Measurements from ENCODE around the gene PTGR3. TPM values are rescaled to one million over a fixed set of nuclear protein-coding genes. Genes with fewer than 3 reads are reported as not detected.
A peak's percentile ranks its signal among the peaks of the same experiment; 100 is the strongest.

PTGR3 gene
- 10 to 100 TPM in 3 of 4 donors, 1 to 10 TPM in 1; 9.6 to 27.5 (median 20.1) TPM for total RNA-seq

- Histone ChIP-seq H3K27me3 (no peaks in the 10 kb centered on the region), H3K36me3 (no peaks in the 10 kb centered on the region), H3K9me3 (no peaks in the 10 kb centered on the region), H3K27ac (replicated peaks in 1 of 4) (peak within 1 kb of the TSS; percentile 97 to 100 (median 98)), H3K4me1 (peaks cover 49 to 67% (median 63%) of the 10 kb centered on the region in 4 donors), H3K4me3 (peak within 1 kb of the TSS; percentile 96 to 99 (median 97))
- peak; percentile 94 for DNase-seq (ENCODE audit: extremely low spot score)
- intact Hi-C loops (cut with DNase I), result loop anchor here (10.0 kb wide), 1 partner anchor 265 kb away; no protein-coding TSS in a partner anchor
- peak; percentile 52 to 72 for TF ChIP-seq POLR2AphosphoS5 (IDR thresholded peaks at IDR 0.05)
- no peak for TF ChIP-seq CTCF (IDR thresholded peaks at IDR 0.05)
- under 1% methylated on average over 38 of the region's 88 CpGs for WGBS
Measured at GRCh38 chr18:75209129-75209950, at the start of gene PTGR3. PTGR3 (minus strand) TSS chr18:75209139; CDS start chr18:75209058, 81 bp downstream.

GRCh38 chr18:75257605-75258004, 48.7 kb upstream of the PTGR3 start:
- WGBS, result 86% methylated on average over 11 of the region's 14 CpGs
- H3K9me3 ChIP-seq, result no peaks in the 10 kb centered on the region
- no peak overlapping the region for H3K4me3 ChIP-seq
- peaks cover 0 to 3% (median 0%) of the 10 kb centered on the region in 4 donors for H3K36me3 ChIP-seq
- TF ChIP-seq EP300 (IDR thresholded peaks at IDR 0.05), result no peak
- no peak for TF ChIP-seq POLR2A (IDR thresholded peaks at IDR 0.05; ENCODE audit: low read depth)
- TF ChIP-seq CTCF (IDR thresholded peaks at IDR 0.05), result no peak
- no peak for TF ChIP-seq POLR2AphosphoS5 (IDR thresholded peaks at IDR 0.05)
- no peak overlapping the region for H3K27ac ChIP-seq (replicated peaks in 1 of 4)
- intact Hi-C loops (cut with DNase I), result no loop called here
- H3K4me1 ChIP-seq, result peaks cover 19 to 56% (median 42%) of the 10 kb centered on the region in 4 donors
- no peaks in the 10 kb centered on the region for H3K27me3 ChIP-seq
- DNase-seq (ENCODE audit: extremely low spot score), result no peak

- intact Hi-C loops (cut with DNase I), result no loop called here
- no peak overlapping the region for H3K4me3 ChIP-seq
- no peaks in the 10 kb centered on the region for H3K27me3 ChIP-seq
- no peak overlapping the region for H3K27ac ChIP-seq (replicated peaks in 1 of 4)
- H3K36me3 ChIP-seq, result peaks cover 0 to 2% (median 0%) of the 10 kb centered on the region in 4 donors
- no peak for TF ChIP-seq CTCF (IDR thresholded peaks at IDR 0.05)
- no peak for TF ChIP-seq POLR2AphosphoS5 (IDR thresholded peaks at IDR 0.05)
- TF ChIP-seq POLR2A (IDR thresholded peaks at IDR 0.05; ENCODE audit: low read depth), result no peak
- no peak for TF ChIP-seq EP300 (IDR thresholded peaks at IDR 0.05)
- DNase-seq (ENCODE audit: extremely low spot score), result no peak
- H3K9me3 ChIP-seq, result no peaks in the 10 kb centered on the region
- peaks cover 29 to 69% (median 54%) of the 10 kb centered on the region in 4 donors for H3K4me1 ChIP-seq
Measured at GRCh38 chr18:75256376-75256775, 47.4 kb upstream of the PTGR3 start.

- no peak for DNase-seq (ENCODE audit: extremely low spot score)
- H3K27ac ChIP-seq (replicated peaks in 1 of 4), result no peak overlapping the region
- H3K9me3 ChIP-seq, result no peaks in the 10 kb centered on the region
- peaks cover 29 to 80% (median 60%) of the 10 kb centered on the region in 4 donors for H3K4me1 ChIP-seq
- no peaks in the 10 kb centered on the region for H3K36me3 ChIP-seq
- H3K27me3 ChIP-seq, result no peaks in the 10 kb centered on the region
- 93% methylated on average over 3 of the region's 3 CpGs for WGBS
- TF ChIP-seq CTCF (IDR thresholded peaks at IDR 0.05) (no peak), EP300 (IDR thresholded peaks at IDR 0.05) (no peak), POLR2AphosphoS5 (IDR thresholded peaks at IDR 0.05) (no peak), POLR2A (IDR thresholded peaks at IDR 0.05; ENCODE audit: low read depth) (no peak)
- H3K4me3 ChIP-seq, result no peak overlapping the region
- intact Hi-C loops (cut with DNase I), result no loop called here
Measured at GRCh38 chr18:75255094-75255493, 46.2 kb upstream of the PTGR3 start.

All from esophagus muscularis mucosa (tissue), 4 donors.